H1 (cell line): ENCODE results near the gene TRO. TPM values are rescaled to one million over a fixed set of nuclear protein-coding genes. Genes with fewer than 3 reads are reported as not detected.

Experiments
- CTCF ChIA-PET: fragments of 300-600 bp; sonication (Branson Sonifier 250); formaldehyde crosslinking; loops from one replicate; lab custom pipeline; 2021; ENCODE audit not compliant: partially characterized antibody; lab: Charles Lee
- POLR2A ChIA-PET: fragments of 300-600 bp; sonication (Branson Sonifier 250); formaldehyde crosslinking; loops from one replicate; lab custom pipeline; 2021; ENCODE audit warnings: inconsistent platforms; ENCODE audit not compliant: partially characterized antibody; lab: Charles Lee
- DNase-seq, 2 experiments: peaks; one replicate each; pipeline versions ENCODE4 v3.0.0 to v3.0.0-alpha.2; 2010 to 2022; ENCODE audit warnings: low spot score in 2 of 2, low read depth in 1 of 2, mixed read lengths in 1 of 2
- FAIRE-seq: peaks from 2 replicates; lab custom pipeline; 2011; peaks lifted over from hg19 to GRCh38; lab: Jason Lieb, UNC
- H2AFZ ChIP-seq: 2 replicates; pipeline ENCODE4 v1.8.1; 2012; ENCODE audit warnings: low read length, inconsistent platforms
- H2AK5ac ChIP-seq: 2 replicates; pipeline ENCODE4 v1.6.1; 2013; ENCODE audit warnings: low read depth, low read length
- H2BK120ac ChIP-seq: replicated peaks from 2 replicates; pipeline ENCODE3; 2013; ENCODE audit warnings: low read depth, low read length, inconsistent platforms
- H2BK12ac ChIP-seq: 2 replicates; pipeline ENCODE4 v1.6.1; 2013; ENCODE audit warnings: low read depth, low read length
- H2BK15ac ChIP-seq: 2 replicates; pipeline ENCODE4 v1.6.1; 2013; ENCODE audit warnings: low read length
- H2BK20ac ChIP-seq: 2 replicates; pipeline ENCODE4 v1.6.1; 2013; ENCODE audit warnings: low read length
- H2BK5ac ChIP-seq: 2 replicates; pipeline ENCODE4 v1.6.1; 2013; ENCODE audit warnings: low read depth, low read length
- H3K14ac ChIP-seq: 2 replicates; pipeline ENCODE4 v1.6.1; 2013; ENCODE audit warnings: inconsistent platforms; ENCODE audit not compliant: insufficient read length
- H3K18ac ChIP-seq: 2 replicates; pipeline ENCODE4 v1.6.1; 2013; ENCODE audit warnings: low read length; ENCODE audit errors: extremely low read depth
- H3K23ac ChIP-seq: 2 replicates; pipeline ENCODE4 v1.6.1; 2013; ENCODE audit warnings: inconsistent platforms; ENCODE audit not compliant: insufficient read length
- H3K23me2 ChIP-seq: 2 replicates; pipeline ENCODE4 v1.6.1; 2013; ENCODE audit warnings: low read depth, low read length
- H3K27ac ChIP-seq: 2 replicates; pipeline ENCODE4 v1.6.1; 2011; ENCODE audit warnings: low read depth, low read length, inconsistent platforms
- H3K27me3 ChIP-seq, 4 experiments: replicated peaks in 1 of 4; 1 replicate in 1 of 4; 2 replicates in 3 of 4; pipeline versions ENCODE4 v1.6.1 to v1.8.1; 2011 to 2013; ENCODE audit warnings: low read length in 3 of 4, mild to moderate bottlenecking in 3 of 4, inconsistent platforms in 2 of 4, mixed read lengths in 2 of 4, moderate library complexity in 1 of 4; ENCODE audit not compliant: control insufficient read depth in 3 of 4, insufficient read depth in 3 of 4; ENCODE audit errors: extremely low read depth in 1 of 4
- H3K36me3 ChIP-seq, 4 experiments: 2 replicates each; pipeline versions ENCODE4 v1.6.1 to v1.8.1; 2011 to 2013; ENCODE audit warnings: mild to moderate bottlenecking in 4 of 4, low read length in 3 of 4, moderate library complexity in 2 of 4, control low read depth in 1 of 4, inconsistent platforms in 1 of 4; ENCODE audit not compliant: insufficient read depth in 4 of 4, control insufficient read depth in 2 of 4
- H3K4ac ChIP-seq: replicated peaks from 2 replicates; pipeline ENCODE3; 2013; ENCODE audit warnings: low read length, low read depth, mixed read lengths, inconsistent platforms; ENCODE audit not compliant: insufficient read length
- H3K4me1 ChIP-seq, 4 experiments: replicated peaks in 1 of 4; 1 replicate in 1 of 4; 2 replicates in 3 of 4; pipeline versions ENCODE4 v1.6.1 to v1.8.1; 2011 to 2013; ENCODE audit warnings: low read length in 3 of 4, inconsistent platforms in 2 of 4, mixed read lengths in 1 of 4; ENCODE audit not compliant: insufficient read depth in 4 of 4, control insufficient read depth in 3 of 4
- H3K4me2 ChIP-seq, 2 experiments: 2 replicates each; pipeline versions ENCODE4 v1.6.1 to v1.8.1; 2011 to 2013; ENCODE audit warnings: low read depth in 2 of 2, low read length in 2 of 2, control low read depth in 1 of 2, inconsistent platforms in 1 of 2, mild to moderate bottlenecking in 1 of 2; ENCODE audit not compliant: insufficient read depth in 1 of 2
- H3K4me3 ChIP-seq, 4 experiments: fragments of 200-600, 300-600 bp in 1 of 4; sonication (generic), shearing (Covaris generic), sonication (Bioruptor Twin) in 1 of 4; 2 replicates each; pipeline versions ENCODE4 v1.5.1 to v1.8.1; 2011 to 2016; ENCODE audit warnings: low read length in 4 of 4, low read depth in 3 of 4, control low read depth in 2 of 4, inconsistent platforms in 2 of 4, mild to moderate bottlenecking in 2 of 4, mixed read lengths in 1 of 4, moderate library complexity in 1 of 4; ENCODE audit not compliant: insufficient read depth in 2 of 4; ENCODE audit errors: extremely low read depth in 1 of 4
- H3K56ac ChIP-seq: replicated peaks from 2 replicates; pipeline ENCODE3; 2013; ENCODE audit warnings: low read depth, mild to moderate bottlenecking, mixed read lengths, low read length, inconsistent platforms; ENCODE audit not compliant: insufficient read length
- H3K79me1 ChIP-seq: 2 replicates; pipeline ENCODE4 v1.6.1; 2013; ENCODE audit warnings: low read depth, low read length, control low read depth
- H3K79me2 ChIP-seq, 2 experiments: 2 replicates each; pipeline versions ENCODE4 v1.6.1 to v1.8.1; 2012 to 2013; ENCODE audit warnings: low read length in 2 of 2, mild to moderate bottlenecking in 2 of 2, inconsistent platforms in 1 of 2; ENCODE audit not compliant: insufficient read depth in 2 of 2, control insufficient read depth in 1 of 2
- H3K9ac ChIP-seq, 4 experiments: replicated peaks in 1 of 4; 1 replicate in 1 of 4; 2 replicates in 3 of 4; pipeline versions ENCODE4 v1.6.1 to v1.8.1; 2011 to 2013; ENCODE audit warnings: low read depth in 3 of 4, low read length in 3 of 4, control low read depth in 2 of 4, mild to moderate bottlenecking in 2 of 4, moderate library complexity in 2 of 4, inconsistent platforms in 1 of 4; ENCODE audit errors: extremely low read depth in 1 of 4
- H3K9me3 ChIP-seq, 2 experiments: 2 replicates each; pipeline versions ENCODE4 v1.6.1 to v1.8.1; 2012 to 2013; ENCODE audit warnings: mild to moderate bottlenecking in 2 of 2, moderate library complexity in 2 of 2, control low read depth in 1 of 2, inconsistent platforms in 1 of 2, low read depth in 1 of 2, low read length in 1 of 2, mixed read lengths in 1 of 2; ENCODE audit not compliant: insufficient read depth in 2 of 2
- H4K20me1 ChIP-seq, 2 experiments: replicated peaks in 1 of 2; 2 replicates each; pipeline versions ENCODE3 to v1.8.1; 2011 to 2013; ENCODE audit warnings: inconsistent platforms in 2 of 2, low read length in 2 of 2, mild to moderate bottlenecking in 1 of 2; ENCODE audit not compliant: insufficient read depth in 2 of 2, control insufficient read depth in 1 of 2
- H4K5ac ChIP-seq: 2 replicates; pipeline ENCODE4 v1.6.1; 2013; ENCODE audit warnings: low read length, low read depth, mixed read lengths, inconsistent platforms; ENCODE audit not compliant: insufficient read length
- H4K8ac ChIP-seq: 2 replicates; pipeline ENCODE4 v1.8.0; 2013; ENCODE audit warnings: mild to moderate bottlenecking, moderate library complexity, low read length, inconsistent platforms; ENCODE audit not compliant: insufficient read depth; ENCODE audit errors: extremely low read depth
- H4K91ac ChIP-seq: replicated peaks from 2 replicates; pipeline ENCODE3; 2013; ENCODE audit warnings: low read length, mixed read lengths, inconsistent platforms; ENCODE audit not compliant: insufficient read length
- SAP30 ChIP-seq: fragments of 300-600 bp; sonication (generic); IDR thresholded peaks from 2 replicates; pipeline ENCODE4 v1.7.1; 2012; ENCODE audit warnings: low read length, moderate library complexity, mild to moderate bottlenecking, inconsistent platforms; ENCODE audit not compliant: insufficient read depth, insufficient replicate concordance
- SIN3A ChIP-seq, 2 experiments: IDR thresholded peaks in 1 of 2; conservative IDR thresholded peaks in 1 of 2; 2 replicates each; pipeline ENCODE4 v1.6.1; 2011 to 2012; ENCODE audit warnings: low read length in 2 of 2, improper control_type of control experiment in 1 of 2, low read depth in 1 of 2, mild to moderate bottlenecking in 1 of 2
- SP1 ChIP-seq: IDR thresholded peaks from 2 replicates; pipeline ENCODE4 v1.6.1; 2011; ENCODE audit warnings: low read depth, low read length
- WGBS, 2 experiments: shearing (Covaris generic) in 1 of 2; methylation state at CpG; one replicate each; pipeline versions ENCODE4 v1.1.6 to v1.1.7; 2013 to 2015; ENCODE audit warnings: low lambda C conversion rate in 2 of 2, mixed read lengths in 2 of 2, inconsistent platforms in 1 of 2, low coverage in 1 of 2, missing lambda C conversion rate in 1 of 2; ENCODE audit not compliant: insufficient replicate concordance in 2 of 2, insufficient coverage in 1 of 2, insufficient read length in 1 of 2; ENCODE audit errors: extremely low coverage in 1 of 2, missing lambda C conversion rate in 1 of 2; 5-methylcytosine and 5-hydroxymethylcytosine counted together
- polyA plus RNA-seq, 7 experiments: library from polyadenylated mRNA; depleted of rRNA in 3 of 7; stranded (reverse) in 5 of 7; unstranded in 2 of 7; fragments of >200 nt in 5 of 7; fragments of 200-250 nt in 2 of 7; gene quantifications; 1 replicate in 5 of 7; 2 replicates in 1 of 7; 4 replicates in 1 of 7; pipeline versions ENCODE4 v1.2.1 to v1.2.3, GENCODE V29; 2011 to 2013; ENCODE audit warnings: missing spikeins in 2 of 7, mixed read lengths in 2 of 7
- total RNA-seq: library from RNA; stranded (reverse); fragmentation: NEBNext Ultra II Directional; extraction: Animal tissue kit (Norgen Biotek cat#: 25700); gene quantifications from 2 replicates; pipeline ENCODE4 v1.2.1, GENCODE V29; 2021

Gene TRO
- total and polyA plus RNA-seq, 2 of the 8 experiments (the other 6 are each of a cell fraction or from before 2014, with no cell fraction given): 49.5 to 57.6 TPM

GRCh38 chrX:54937416-54937815 is 16.8 kb downstream of the TRO start:
- Histone ChIP-seq H3K4me3 (no peak overlapping the region), H4K91ac (no peak overlapping the region), H2BK12ac (no peak overlapping the region), H4K5ac (no peak overlapping the region), H2AK5ac (no peak overlapping the region), H2BK5ac (no peak overlapping the region), H2BK120ac (no peak overlapping the region), H2BK15ac (no peak overlapping the region), H3K4me1 (no peaks in the 10 kb centered on the region)
- 77% methylated on average over 4 of the region's 4 CpGs; no CpG with 5 or more reads in 1 of the 2 experiments for WGBS, 2 experiments
- TF ChIP-seq SIN3A (conservative IDR thresholded peaks at IDR 0.05 in 1 of 2, IDR thresholded peaks at IDR 0.05 in 1 of 2; ENCODE audit: low read depth in 1 of 2, low read length in 2 of 2) (no peak), SAP30 (no peak), SP1 (no peak)
- TF ChIP-seq, all 59 proteins: peak for 0
- H3K23ac ChIP-seq: no peak overlapping the region
- no peak overlapping the region for H2BK20ac ChIP-seq
- DNase-seq (no peak), FAIRE-seq (no peak)
- no peak overlapping the region for H3K18ac ChIP-seq
- no peak overlapping the region for H2AFZ ChIP-seq
- H3K4ac ChIP-seq: no peak overlapping the region
- H3K14ac ChIP-seq: no peak overlapping the region
- no peak overlapping the region for H3K9ac ChIP-seq
- no peaks in the 10 kb centered on the region for H3K9me3 ChIP-seq
- no peaks in the 10 kb centered on the region for H3K36me3 ChIP-seq
- CTCF ChIA-PET: no interaction called here
- H3K27me3 ChIP-seq: no peaks in the 10 kb centered on the region
- no peak overlapping the region for H3K4me2 ChIP-seq
- H4K8ac ChIP-seq: no peak overlapping the region
- no peaks in the 10 kb centered on the region for H4K20me1 ChIP-seq
- no peak overlapping the region for H3K27ac ChIP-seq
- H3K79me2 ChIP-seq: no peaks in the 10 kb centered on the region
- POLR2A ChIA-PET: no interaction called here
- H3K79me1 ChIP-seq: no peaks in the 10 kb centered on the region
- H3K23me2 ChIP-seq: no peaks in the 10 kb centered on the region
- H3K56ac ChIP-seq: no peak overlapping the region
